Measurements from ENCODE around the gene TMEM156.
"Not testable (repeated sequence)": the region's sequence is repeated elsewhere in the genome, so short reads cannot be mapped to it uniquely, and the experiment has no call there.

Gene TMEM156

GRCh38 chr4:39031590-39032020, 604 bp downstream of the TMEM156 start:
- H3K27me3 Mint-ChIP-seq; H3K9me3 Mint-ChIP-seq; H3K4me3 Mint-ChIP-seq; H3K27ac Mint-ChIP-seq; intact Hi-C loops (cut with micrococcal nuclease); H3K36me3 Mint-ChIP-seq (ENCODE audit: low read depth): not testable (repeated sequence)
- peaks cover 24% of the 10 kb centered on the region for H3K4me1 Mint-ChIP-seq (ENCODE audit: low read depth)

DNA sequence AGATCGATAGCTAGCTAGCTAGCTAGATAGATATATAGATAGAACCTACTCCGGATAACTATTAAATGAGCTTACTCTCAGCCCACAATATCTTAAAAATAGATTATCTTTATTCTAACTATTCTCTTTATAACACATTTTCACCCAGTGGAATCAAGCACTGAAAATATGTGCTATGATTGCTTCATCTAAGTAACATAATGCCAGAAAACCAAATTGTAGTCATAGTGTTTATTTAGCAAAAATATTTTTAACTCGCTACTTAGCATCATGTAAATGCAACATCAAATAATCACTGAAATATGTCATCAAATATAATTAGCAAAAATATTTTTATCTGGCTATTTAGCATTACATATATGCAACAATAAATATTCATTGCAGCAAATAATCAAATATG, 1.5 kb downstream of the TMEM156 start:
- H3K27ac Mint-ChIP-seq = no peak overlapping the region
- no peaks in the 10 kb centered on the region for H3K27me3 Mint-ChIP-seq
- intact Hi-C loops (cut with micrococcal nuclease) = no loop called here
- no peaks in the 10 kb centered on the region for H3K36me3 Mint-ChIP-seq (ENCODE audit: low read depth)
- H3K4me3 Mint-ChIP-seq = no peak overlapping the region
- no peaks in the 10 kb centered on the region for H3K9me3 Mint-ChIP-seq
- H3K4me1 Mint-ChIP-seq (ENCODE audit: low read depth) = peaks cover 25% of the 10 kb centered on the region

GRCh38 chr4:39029752-39030694, 2.2 kb downstream of the TMEM156 start:
- intact Hi-C loops (cut with micrococcal nuclease) = no loop called here
- no peaks in the 10 kb centered on the region for H3K36me3 Mint-ChIP-seq (ENCODE audit: low read depth)
- no peaks in the 10 kb centered on the region for H3K9me3 Mint-ChIP-seq
- H3K4me1 Mint-ChIP-seq (ENCODE audit: low read depth) = peaks cover 32% of the 10 kb centered on the region
- no peak overlapping the region for H3K4me3 Mint-ChIP-seq
- no peaks in the 10 kb centered on the region for H3K27me3 Mint-ChIP-seq
- H3K27ac Mint-ChIP-seq = no peak overlapping the region

GRCh38 chr4:39026096-39026495, 6.1 kb downstream of the TMEM156 start:
- Mint-ChIP-seq H3K27me3 (no peaks in the 10 kb centered on the region), H3K4me1 (ENCODE audit: low read depth) (peaks cover 25% of the 10 kb centered on the region), H3K36me3 (ENCODE audit: low read depth) (no peaks in the 10 kb centered on the region), H3K4me3 (no peak overlapping the region), H3K9me3 (peaks cover 8% of the 10 kb centered on the region), H3K27ac (no peak overlapping the region)
- intact Hi-C loops (cut with micrococcal nuclease) = no loop called here

DNA sequence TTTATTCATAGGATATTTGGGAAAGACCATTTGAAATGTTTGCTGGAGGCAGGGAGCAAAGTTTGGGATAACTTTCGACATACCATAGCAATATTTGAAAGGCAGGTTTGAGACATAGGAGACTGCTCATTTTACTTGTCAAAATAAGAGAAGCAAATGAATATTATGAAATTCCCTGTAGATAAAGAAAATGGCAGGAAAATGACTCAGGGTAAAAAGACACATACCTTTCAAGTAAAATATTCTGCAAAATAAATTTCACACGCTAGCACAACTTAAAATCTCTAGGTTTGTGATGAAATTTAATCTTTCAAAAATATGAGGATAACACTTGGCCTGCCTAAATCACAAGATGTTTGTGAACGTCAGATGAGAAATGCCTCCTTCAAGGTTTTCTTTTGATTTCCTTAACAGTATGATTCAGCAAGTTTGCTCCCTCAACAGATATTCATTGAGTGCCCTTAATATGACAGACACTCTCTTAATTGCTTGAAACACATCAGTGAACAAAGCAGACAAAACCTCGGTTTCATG, 6.6 kb downstream of the TMEM156 start:
- intact Hi-C loops (cut with micrococcal nuclease) = no loop called here

DNA sequence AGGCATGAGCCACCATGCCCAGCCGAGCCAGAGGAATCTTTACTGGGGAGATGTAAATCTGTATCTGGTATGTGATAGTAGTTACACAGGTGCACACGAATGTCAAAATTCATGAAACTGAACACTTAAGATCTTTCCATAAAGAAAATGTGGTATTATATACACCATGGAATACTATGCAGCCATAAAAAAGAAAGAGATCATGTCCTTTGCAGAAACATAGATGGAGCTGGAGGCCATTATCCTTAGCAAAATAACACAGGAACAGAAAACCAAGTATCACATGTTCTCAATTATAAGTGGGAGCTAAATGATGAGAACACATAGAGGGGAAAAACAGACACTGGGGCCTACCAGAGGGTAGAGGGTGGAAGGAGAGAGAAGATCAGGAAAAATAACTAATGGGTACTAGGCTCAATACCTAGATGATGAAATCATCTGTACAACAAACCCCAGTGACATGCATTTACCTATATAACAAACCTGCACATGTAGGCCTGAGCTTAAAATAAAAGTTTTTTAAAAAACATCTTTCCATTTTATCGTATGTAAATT, 7.8 kb downstream of the TMEM156 start:
- H3K4me1 Mint-ChIP-seq (ENCODE audit: low read depth) = peaks cover 18% of the 10 kb centered on the region
- peaks cover 8% of the 10 kb centered on the region for H3K9me3 Mint-ChIP-seq
- no peaks in the 10 kb centered on the region for H3K27me3 Mint-ChIP-seq
- intact Hi-C loops (cut with micrococcal nuclease) = no loop called here
- no peak overlapping the region for H3K27ac Mint-ChIP-seq
- no peak overlapping the region for H3K4me3 Mint-ChIP-seq
- no peaks in the 10 kb centered on the region for H3K36me3 Mint-ChIP-seq (ENCODE audit: low read depth)

More for the DNA sequence above, 6.6 kb downstream of the TMEM156 start:
- Mint-ChIP-seq H3K27me3 (no peaks in the 10 kb centered on the region), H3K36me3 (ENCODE audit: low read depth) (no peaks in the 10 kb centered on the region), H3K9me3 (peaks cover 8% of the 10 kb centered on the region), H3K4me3 (no peak overlapping the region), H3K4me1 (ENCODE audit: low read depth) (peaks cover 25% of the 10 kb centered on the region), H3K27ac (no peak overlapping the region)

DNA sequence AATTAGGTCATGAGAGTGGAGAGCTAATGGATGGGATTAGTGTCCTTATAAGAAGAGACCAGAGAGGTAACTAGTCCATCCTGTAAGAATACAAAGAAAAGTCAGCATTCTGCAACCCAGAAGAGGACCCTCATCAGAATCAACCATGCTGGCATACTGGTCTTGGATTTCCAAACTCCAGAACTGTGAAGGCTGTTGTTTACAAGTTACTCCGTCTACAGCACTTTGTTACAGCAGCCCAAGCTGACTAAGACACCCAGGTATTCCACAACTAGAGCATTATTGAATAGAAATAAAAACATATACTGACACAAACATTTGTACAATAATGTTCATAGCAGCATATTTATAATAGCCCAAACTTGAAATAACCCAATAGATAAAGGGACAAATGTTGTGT, 9.2 kb downstream of the TMEM156 start:
- Mint-ChIP-seq H3K27ac (no peak overlapping the region), H3K4me1 (ENCODE audit: low read depth) (peaks cover 12% of the 10 kb centered on the region), H3K36me3 (ENCODE audit: low read depth) (no peaks in the 10 kb centered on the region), H3K27me3 (no peaks in the 10 kb centered on the region), H3K4me3 (no peak overlapping the region), H3K9me3 (peaks cover 8% of the 10 kb centered on the region)
- intact Hi-C loops (cut with micrococcal nuclease) = no loop called here

DNA sequence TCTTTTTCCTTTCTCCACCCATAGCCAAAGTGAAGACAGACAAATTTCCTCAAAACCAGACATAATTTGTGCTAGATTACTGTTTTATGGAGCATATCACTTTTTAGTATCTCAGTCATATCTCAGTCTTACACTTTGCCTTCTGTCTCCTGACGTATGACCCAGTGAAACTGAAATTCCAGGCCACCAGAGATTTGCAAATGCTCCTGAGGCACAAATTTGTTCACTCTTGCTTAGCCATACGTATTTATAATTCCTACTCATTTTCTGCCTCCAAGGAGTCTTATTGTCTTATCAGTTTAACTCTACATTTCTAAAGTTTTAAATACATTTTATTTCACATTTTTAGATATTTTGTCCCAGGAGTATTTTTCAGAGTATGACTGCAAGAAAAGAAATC, 10.0 kb downstream of the TMEM156 start:
- H3K9me3 Mint-ChIP-seq = peaks cover 8% of the 10 kb centered on the region
- H3K27ac Mint-ChIP-seq = no peak overlapping the region
- H3K4me1 Mint-ChIP-seq (ENCODE audit: low read depth) = peaks cover 9% of the 10 kb centered on the region
- intact Hi-C loops (cut with micrococcal nuclease) = no loop called here
- H3K27me3 Mint-ChIP-seq = no peaks in the 10 kb centered on the region
- no peaks in the 10 kb centered on the region for H3K36me3 Mint-ChIP-seq (ENCODE audit: low read depth)
- H3K4me3 Mint-ChIP-seq = no peak overlapping the region

DNA sequence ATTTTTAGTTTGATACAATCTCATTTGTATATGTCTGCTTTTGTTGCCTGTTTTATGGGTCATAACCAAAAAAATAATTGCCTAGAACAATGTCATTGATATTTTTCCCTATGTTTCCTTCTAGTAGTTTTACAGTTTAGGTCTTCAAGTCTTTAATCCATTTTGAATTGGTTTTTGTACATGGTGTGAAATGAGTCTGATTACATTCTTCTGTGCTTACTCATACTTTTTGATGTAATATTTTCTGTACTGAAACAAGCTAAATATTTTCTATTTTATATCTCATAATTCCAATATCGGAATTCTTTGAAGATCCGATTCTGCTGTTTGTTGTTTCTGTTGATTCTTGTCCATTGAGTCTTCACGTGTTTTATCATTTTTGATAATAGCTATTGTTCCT, 10.6 kb downstream of the TMEM156 start:
- Mint-ChIP-seq H3K4me1 (ENCODE audit: low read depth) (peaks cover 9% of the 10 kb centered on the region), H3K27me3 (no peaks in the 10 kb centered on the region), H3K4me3 (no peak overlapping the region), H3K27ac (no peak overlapping the region), H3K9me3 (peaks cover 13% of the 10 kb centered on the region), H3K36me3 (ENCODE audit: low read depth) (no peaks in the 10 kb centered on the region)
- intact Hi-C loops (cut with micrococcal nuclease) = no loop called here

DNA sequence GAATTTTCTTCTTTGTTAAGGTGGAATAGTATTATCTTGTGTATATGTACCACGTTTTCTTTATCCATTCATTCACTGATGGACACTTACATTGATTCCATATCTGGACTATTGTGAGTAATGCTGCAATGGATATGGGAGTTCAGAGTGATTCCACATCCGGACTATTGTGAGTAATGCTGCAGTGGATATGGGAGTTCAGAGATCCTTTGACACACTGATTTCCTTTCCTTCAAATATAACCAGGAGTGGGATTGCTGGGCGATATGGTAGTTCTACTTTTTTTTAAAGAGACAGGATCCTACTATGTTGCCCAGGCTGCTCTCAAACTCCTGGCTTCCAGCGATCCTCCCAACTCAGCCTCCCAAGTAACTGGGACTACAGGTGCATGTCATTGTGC, 12.1 kb downstream of the TMEM156 start:
- H3K4me3 Mint-ChIP-seq = no peak overlapping the region
- peaks cover 28% of the 10 kb centered on the region for H3K9me3 Mint-ChIP-seq
- no peaks in the 10 kb centered on the region for H3K27me3 Mint-ChIP-seq
- intact Hi-C loops (cut with micrococcal nuclease) = no loop called here
- peaks cover 1% of the 10 kb centered on the region for H3K4me1 Mint-ChIP-seq (ENCODE audit: low read depth)
- no peaks in the 10 kb centered on the region for H3K36me3 Mint-ChIP-seq (ENCODE audit: low read depth)
- H3K27ac Mint-ChIP-seq = no peak overlapping the region

GRCh38 chr4:39014028-39014427, 18.2 kb downstream of the TMEM156 start:
- Mint-ChIP-seq H3K4me1 (ENCODE audit: low read depth) (no peaks in the 10 kb centered on the region), H3K36me3 (ENCODE audit: low read depth) (no peaks in the 10 kb centered on the region), H3K4me3 (no peak overlapping the region), H3K27ac (no peak overlapping the region), H3K9me3 (peaks cover 43% of the 10 kb centered on the region), H3K27me3 (no peaks in the 10 kb centered on the region)
- intact Hi-C loops (cut with micrococcal nuclease) = no loop called here

DNA sequence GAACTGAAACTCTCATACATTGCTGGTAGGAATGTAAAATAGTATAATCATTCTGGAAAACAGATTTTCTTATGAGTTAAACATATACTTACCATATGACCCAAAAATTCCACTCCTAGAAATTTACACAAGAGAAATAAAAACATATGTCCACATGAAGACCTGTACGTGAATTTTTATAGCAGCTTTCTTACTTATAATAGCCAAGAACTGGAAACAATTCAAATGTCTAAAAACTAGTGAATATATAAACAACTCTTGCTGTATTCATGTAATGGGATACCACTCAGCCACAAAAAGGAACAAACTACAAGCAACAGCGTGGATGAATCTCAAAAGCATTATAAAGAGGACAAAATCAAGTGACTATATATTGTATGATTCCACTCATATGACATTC, 27.5 kb downstream of the TMEM156 start:
- H3K9me3 Mint-ChIP-seq = peaks cover 13% of the 10 kb centered on the region
- H3K27me3 Mint-ChIP-seq = no peaks in the 10 kb centered on the region
- H3K4me3 Mint-ChIP-seq = no peak overlapping the region
- no peaks in the 10 kb centered on the region for H3K4me1 Mint-ChIP-seq (ENCODE audit: low read depth)
- intact Hi-C loops (cut with micrococcal nuclease) = no loop called here
- H3K27ac Mint-ChIP-seq = no peak overlapping the region
- H3K36me3 Mint-ChIP-seq (ENCODE audit: low read depth) = no peaks in the 10 kb centered on the region

- H3K4me1 Mint-ChIP-seq (ENCODE audit: low read depth); intact Hi-C loops (cut with micrococcal nuclease); H3K36me3 Mint-ChIP-seq (ENCODE audit: low read depth); H3K27ac Mint-ChIP-seq; H3K4me3 Mint-ChIP-seq; H3K27me3 Mint-ChIP-seq: not testable (repeated sequence)
- peaks cover 19% of the 10 kb centered on the region for H3K9me3 Mint-ChIP-seq
Observed at GRCh38 chr4:39002058-39002457, 30.2 kb downstream of the TMEM156 start.

- intact Hi-C loops (cut with micrococcal nuclease) = no loop called here
- H3K9me3 Mint-ChIP-seq = peaks cover 9% of the 10 kb centered on the region
- H3K27ac Mint-ChIP-seq = no peak overlapping the region
- no peaks in the 10 kb centered on the region for H3K27me3 Mint-ChIP-seq
- H3K4me1 Mint-ChIP-seq (ENCODE audit: low read depth) = no peaks in the 10 kb centered on the region
- H3K36me3 Mint-ChIP-seq (ENCODE audit: low read depth) = no peaks in the 10 kb centered on the region
- no peak overlapping the region for H3K4me3 Mint-ChIP-seq
Observed at GRCh38 chr4:38995660-38996005, 36.6 kb downstream of the TMEM156 start.
